Peyer's patch (tissue), 4 donors: ENCODE results near the gene SPRR1A. TPM values are rescaled to one million over a fixed set of nuclear protein-coding genes. Genes with fewer than 3 reads are reported as not detected.

ENCODE experiments used
- DNase-seq, 3 donors: peaks; one replicate each; pipeline ENCODE4 v3.0.0-alpha.2; 2017 to 2019
- H3K27ac ChIP-seq, 4 donors: fragments of 200-600 bp; sonication (generic); one replicate each; pipeline ENCODE4 v1.5.1; 2016 to 2019
- H3K27me3 ChIP-seq, 2 donors: fragments of 200-600 bp; sonication (generic); one replicate each; pipeline ENCODE4 v1.5.1; 2019
- H3K36me3 ChIP-seq, 3 donors: fragments of 200-600 bp; sonication (generic); one replicate each; pipeline ENCODE4 v1.5.1; 2016 to 2019
- H3K4me1 ChIP-seq, 4 donors: fragments of 200-600 bp; sonication (generic); one replicate each; pipeline ENCODE4 v1.5.1; 2016 to 2019
- H3K4me3 ChIP-seq, 4 donors: fragments of 200-600 bp; sonication (generic); 1 replicate in 3 of 4; 2 replicates in 1 of 4; pipeline ENCODE4 v1.5.1; 2016 to 2019; ENCODE audit warnings: mild to moderate bottlenecking in 1 of 4
- H3K9me3 ChIP-seq, 4 donors: fragments of 200-600 bp; sonication (generic); one replicate each; pipeline ENCODE4 v1.5.1; 2016 to 2019; ENCODE audit warnings: mild to moderate bottlenecking in 1 of 4
- CTCF ChIP-seq, 6 experiments: fragments of 450-650 bp in 4 of 6; fragments of 200-600 bp in 2 of 6; sonication (generic) in 1 of 6; IDR thresholded peaks; one replicate each; pipeline ENCODE4 v1.5.1; 2017 to 2019; ENCODE audit warnings: antibody characterized with exemption in 6 of 6, mild to moderate bottlenecking in 3 of 6, moderate library complexity in 1 of 6
- POLR2A ChIP-seq, 2 donors: fragments of 450-650 bp; IDR thresholded peaks; one replicate each; pipeline ENCODE4 v1.5.1; 2017; ENCODE audit warnings: antibody characterized with exemption in 2 of 2, mild to moderate bottlenecking in 2 of 2, moderate library complexity in 2 of 2
- total RNA-seq, 4 donors: library from RNA; depleted of rRNA; stranded (reverse); fragments of >200 nt; gene quantifications; one replicate each; pipeline ENCODE4 v1.1.0, GENCODE V29; 2016

The SPRR1A gene
- total RNA-seq, 4 donors from 2014 or later, result not detected

GRCh38 chr1:152946651-152947256 lies 37.1 kb upstream of the SPRR1A start, which contains the start of gene SPRR5:
TSS of gene SPRR5 (plus strand) at chr1:152947206. CDS start at chr1:152948555, 1,349 bp downstream.
- no peaks in the 10 kb centered on the region for H3K27me3 ChIP-seq
- H3K4me3 ChIP-seq, result no peak within 1 kb of the TSS
- no peaks in the 10 kb centered on the region for H3K4me1 ChIP-seq
- H3K27ac ChIP-seq, result no peak within 1 kb of the TSS
- TF ChIP-seq CTCF (IDR thresholded peaks at IDR 0.05), result no peak
- TF ChIP-seq POLR2A (IDR thresholded peaks at IDR 0.05), result no peak
- no peak for DNase-seq
- no peaks in the 10 kb centered on the region for H3K36me3 ChIP-seq
- H3K9me3 ChIP-seq, result no peaks in the 10 kb centered on the region

DNA sequence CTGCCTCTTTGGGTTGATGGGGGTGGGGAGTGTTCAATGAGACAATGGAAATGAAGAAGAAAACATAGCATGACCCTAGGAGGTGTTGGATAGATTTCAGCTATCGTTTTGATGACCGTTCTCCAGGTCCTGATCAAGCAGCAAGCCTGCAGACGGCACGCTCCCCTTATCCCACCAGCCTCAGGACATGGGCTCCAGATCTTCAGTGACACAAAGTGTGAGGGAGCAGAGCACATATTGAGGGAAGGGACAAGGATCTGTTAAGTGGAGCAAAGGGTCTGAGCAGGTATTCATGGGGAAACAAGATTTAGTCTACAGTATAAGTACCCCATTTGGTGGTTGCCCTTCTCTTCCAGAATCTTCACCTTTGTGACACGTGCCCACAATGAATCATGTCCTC lies 32.2 kb upstream of the SPRR1A start:
- Histone ChIP-seq H3K27me3 (no peaks in the 10 kb centered on the region), H3K36me3 (no peaks in the 10 kb centered on the region), H3K4me1 (no peaks in the 10 kb centered on the region), H3K4me3 (no peak overlapping the region), H3K9me3 (no peaks in the 10 kb centered on the region), H3K27ac (no peak overlapping the region)
- DNase-seq, result no peak
- no peak for TF ChIP-seq POLR2A (IDR thresholded peaks at IDR 0.05)
- TF ChIP-seq CTCF (IDR thresholded peaks at IDR 0.05), result no peak

DNA sequence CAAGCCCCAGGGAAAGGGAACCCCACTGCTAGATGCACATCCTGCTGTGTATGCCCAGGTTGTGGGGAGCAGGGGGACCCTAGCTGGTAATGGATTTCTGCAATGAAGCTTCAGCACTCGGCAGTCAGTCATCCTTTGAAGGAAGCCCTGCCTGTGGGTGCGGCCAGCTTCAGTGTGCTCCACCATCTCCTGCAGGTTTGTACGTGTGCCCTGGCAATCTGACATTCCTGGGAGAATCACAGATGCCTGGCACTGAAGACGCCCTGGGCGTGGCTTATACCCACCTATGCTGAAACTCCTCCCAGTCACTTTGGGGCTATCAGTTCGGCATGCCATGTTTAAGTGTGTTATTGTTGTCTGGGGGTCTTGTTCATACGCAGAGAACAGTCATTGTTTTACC lies 30.1 kb upstream of the SPRR1A start:
- DNase-seq, result no peak
- Histone ChIP-seq H3K36me3 (no peaks in the 10 kb centered on the region), H3K4me3 (no peak overlapping the region), H3K27ac (no peak overlapping the region), H3K27me3 (no peaks in the 10 kb centered on the region), H3K4me1 (no peaks in the 10 kb centered on the region), H3K9me3 (no peaks in the 10 kb centered on the region)
- TF ChIP-seq POLR2A (IDR thresholded peaks at IDR 0.05) (no peak), CTCF (IDR thresholded peaks at IDR 0.05) (no peak)

DNA sequence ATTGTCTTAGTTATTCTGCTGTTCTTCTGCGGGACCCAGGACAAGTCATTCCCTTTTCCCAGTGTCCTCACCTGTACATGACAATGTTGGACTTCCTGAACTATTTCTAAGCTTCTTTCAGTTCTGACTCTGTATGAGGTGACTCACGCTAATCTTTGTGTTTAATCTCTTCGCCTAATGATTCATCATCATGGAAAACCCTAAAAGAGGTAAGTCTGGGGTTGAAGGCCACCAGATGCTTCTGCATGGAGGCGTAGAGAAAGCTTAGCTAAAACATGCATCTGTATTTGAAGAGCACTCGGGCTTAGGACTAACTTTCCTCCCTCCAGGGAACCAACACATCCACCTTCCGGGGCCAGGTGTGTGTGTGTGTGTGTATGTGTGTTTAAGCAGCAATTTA lies 29.4 kb upstream of the SPRR1A start:
- no peak overlapping the region for H3K27ac ChIP-seq

GRCh38 chr1:152957561-152957960 lies 26.3 kb upstream of the SPRR1A start:
- no peaks in the 10 kb centered on the region for H3K27me3 ChIP-seq
- no peaks in the 10 kb centered on the region for H3K36me3 ChIP-seq
- no peak overlapping the region for H3K4me3 ChIP-seq
- no peaks in the 10 kb centered on the region for H3K4me1 ChIP-seq
- no peaks in the 10 kb centered on the region for H3K9me3 ChIP-seq
- no peak for DNase-seq
- H3K27ac ChIP-seq, result no peak overlapping the region
- TF ChIP-seq CTCF (IDR thresholded peaks at IDR 0.05) (no peak), POLR2A (IDR thresholded peaks at IDR 0.05) (no peak)

More for the DNA sequence above, 29.4 kb upstream of the SPRR1A start:
- Histone ChIP-seq H3K4me1 (no peaks in the 10 kb centered on the region), H3K9me3 (no peaks in the 10 kb centered on the region), H3K27me3 (no peaks in the 10 kb centered on the region), H3K4me3 (no peak overlapping the region), H3K36me3 (no peaks in the 10 kb centered on the region)
- TF ChIP-seq CTCF (IDR thresholded peaks at IDR 0.05) (no peak), POLR2A (IDR thresholded peaks at IDR 0.05) (no peak)
- no peak for DNase-seq

DNA sequence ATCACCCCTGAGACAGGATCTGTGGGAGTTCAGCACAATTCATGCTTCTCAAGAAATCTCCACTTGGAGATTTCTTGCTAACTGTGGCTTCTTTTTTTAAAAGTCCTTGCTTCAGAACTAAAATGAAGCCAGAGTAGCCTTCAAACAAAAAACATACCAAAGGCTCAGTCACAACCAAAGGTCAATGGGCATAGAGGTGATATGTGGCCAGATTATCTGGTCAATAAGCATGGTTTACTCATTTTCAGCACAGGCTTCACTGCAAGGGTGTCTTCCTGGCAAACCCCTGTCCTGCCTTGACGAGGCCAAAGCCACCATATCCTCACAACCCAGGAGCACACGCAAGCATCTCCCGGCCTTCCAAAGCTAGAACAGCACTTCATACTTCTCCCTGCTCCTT lies 24.6 kb upstream of the SPRR1A start:
- TF ChIP-seq CTCF (IDR thresholded peaks at IDR 0.05) (no peak), POLR2A (IDR thresholded peaks at IDR 0.05) (no peak)
- Histone ChIP-seq H3K27me3 (no peaks in the 10 kb centered on the region), H3K4me1 (no peaks in the 10 kb centered on the region), H3K9me3 (no peaks in the 10 kb centered on the region), H3K4me3 (no peak overlapping the region), H3K27ac (no peak overlapping the region), H3K36me3 (no peaks in the 10 kb centered on the region)
- no peak for DNase-seq
